T-helper 9 cell (primary cell): Measurements from ENCODE around the gene CALML5.

Experiments
- DNase-seq: peaks from one replicate; pipeline ENCODE4 v3.0.0-alpha.2; 2020

The CALML5 gene

DNA sequence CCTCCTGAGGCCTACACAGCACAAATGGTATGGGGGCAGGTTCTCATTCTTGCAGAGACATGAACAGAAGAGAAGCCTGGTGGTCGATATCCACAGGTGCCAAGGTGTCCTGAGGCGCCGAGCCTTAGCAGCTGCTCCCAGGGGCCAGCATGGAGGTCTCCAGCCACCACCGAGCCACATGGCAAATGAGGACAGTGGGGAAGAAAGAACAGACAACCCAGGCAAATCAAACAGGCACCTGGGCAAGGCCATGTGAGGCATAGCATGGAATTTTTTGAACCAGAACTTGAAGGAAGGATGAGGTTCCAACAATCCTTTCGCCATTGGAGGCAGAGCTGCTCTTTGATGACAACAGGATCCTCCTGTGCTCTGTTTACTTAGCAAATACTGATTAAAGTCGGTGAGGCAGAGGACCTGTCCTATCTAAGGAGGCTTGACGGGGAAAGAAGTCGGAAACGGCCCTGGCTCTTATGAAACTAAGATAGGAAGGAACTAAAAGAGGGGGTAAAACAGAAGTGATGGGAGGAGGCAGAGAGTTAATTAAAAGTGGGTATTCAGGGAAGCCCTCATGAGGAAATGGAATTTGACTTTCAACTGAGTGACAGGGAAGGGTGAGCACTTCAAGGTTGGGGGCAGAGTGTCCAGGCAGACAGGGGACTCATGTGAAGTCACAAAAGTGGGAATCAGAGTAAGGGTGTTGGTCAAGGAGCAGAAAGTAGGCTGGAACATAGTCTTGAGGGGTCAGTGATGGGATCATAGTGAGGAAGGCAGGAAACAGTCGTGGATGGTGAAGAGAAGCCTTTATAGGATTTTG lies 16.8 kb upstream of the CALML5 start:
- DNase-seq = no peak

DNA sequence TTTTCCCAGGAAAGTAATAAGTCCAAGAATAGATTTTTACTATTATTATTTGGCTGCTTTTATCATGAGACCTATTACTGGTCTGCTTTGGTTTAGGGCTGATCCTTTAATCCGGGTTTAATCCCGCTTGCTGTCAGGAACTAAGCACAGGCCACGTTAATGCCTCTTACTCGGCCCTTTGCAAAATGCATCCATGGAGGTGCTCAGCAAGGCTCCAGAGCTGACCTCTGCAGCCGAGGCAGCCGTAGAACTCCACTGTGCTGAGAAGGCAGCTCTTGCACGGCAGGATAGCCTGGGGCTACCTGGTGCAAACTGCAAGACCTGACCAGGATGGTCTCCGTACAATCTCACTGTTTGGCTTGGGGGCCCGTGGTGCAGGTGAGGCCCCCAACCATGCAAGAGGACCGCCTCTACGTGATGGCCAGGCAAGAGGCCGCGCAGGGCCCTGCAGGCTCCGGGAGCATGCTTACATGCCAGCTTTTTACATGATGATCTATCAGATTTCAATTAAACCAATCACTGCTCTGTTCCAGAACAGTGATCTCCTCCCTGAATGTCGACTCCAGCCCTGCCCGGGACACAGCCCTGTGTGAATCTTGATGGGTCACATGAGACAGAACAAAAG lies 15.0 kb upstream of the CALML5 start:
- DNase-seq = no peak

DNA sequence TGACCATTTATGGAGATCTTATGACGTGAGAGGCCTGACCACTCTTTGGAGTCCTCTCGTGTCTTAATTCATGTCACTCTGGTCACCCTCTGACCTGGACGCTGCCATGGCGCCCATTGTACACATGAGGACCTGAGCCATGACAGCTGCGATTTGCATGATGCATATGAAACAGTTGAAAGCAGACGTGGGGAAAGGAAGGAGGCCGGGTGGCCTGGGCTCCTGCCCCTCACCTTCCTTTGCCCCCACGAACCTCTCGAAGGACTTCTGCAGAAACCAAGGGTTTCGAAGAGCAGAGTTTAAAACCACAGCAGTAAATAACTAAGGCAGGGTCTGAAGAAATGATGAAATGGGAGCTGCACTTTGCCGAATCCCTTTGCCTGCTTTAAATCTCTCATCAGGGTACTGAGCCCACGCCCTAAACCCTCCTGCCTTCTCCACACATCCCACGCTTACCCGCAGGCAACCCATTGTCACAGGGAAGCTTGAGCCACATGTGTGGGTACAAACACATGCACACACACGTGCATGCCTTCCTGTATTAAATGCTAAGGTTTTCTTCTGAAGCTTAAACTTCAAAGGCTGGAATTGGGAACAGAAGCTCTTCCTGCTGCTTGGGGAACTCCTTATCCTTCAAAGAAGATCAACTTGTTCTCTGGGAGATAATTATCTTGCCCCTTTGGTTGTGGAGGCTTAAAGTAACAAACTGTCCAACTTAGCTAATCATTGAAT lies 13.7 kb upstream of the CALML5 start:
- no peak for DNase-seq

DNA sequence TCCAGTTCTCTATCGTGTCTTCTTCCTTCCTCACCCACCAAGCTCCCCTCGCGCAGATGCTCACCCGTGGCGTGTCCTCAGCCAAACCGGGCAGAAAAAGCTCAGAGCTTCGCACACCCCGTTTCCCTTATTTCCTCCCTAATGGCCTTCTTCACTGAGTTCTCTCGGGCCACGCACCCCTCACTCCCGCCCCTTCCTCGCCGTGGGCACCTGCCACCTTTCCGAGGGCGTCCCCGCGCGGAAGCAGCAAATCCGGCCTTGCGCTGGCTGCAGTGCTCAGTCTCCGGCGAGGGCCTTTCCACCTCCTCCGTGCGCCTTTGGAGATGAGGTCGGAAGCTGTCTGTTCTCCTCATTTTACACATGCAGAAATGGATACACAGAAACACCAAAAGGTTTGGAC lies 13.0 kb upstream of the CALML5 start:
- no peak for DNase-seq

DNA sequence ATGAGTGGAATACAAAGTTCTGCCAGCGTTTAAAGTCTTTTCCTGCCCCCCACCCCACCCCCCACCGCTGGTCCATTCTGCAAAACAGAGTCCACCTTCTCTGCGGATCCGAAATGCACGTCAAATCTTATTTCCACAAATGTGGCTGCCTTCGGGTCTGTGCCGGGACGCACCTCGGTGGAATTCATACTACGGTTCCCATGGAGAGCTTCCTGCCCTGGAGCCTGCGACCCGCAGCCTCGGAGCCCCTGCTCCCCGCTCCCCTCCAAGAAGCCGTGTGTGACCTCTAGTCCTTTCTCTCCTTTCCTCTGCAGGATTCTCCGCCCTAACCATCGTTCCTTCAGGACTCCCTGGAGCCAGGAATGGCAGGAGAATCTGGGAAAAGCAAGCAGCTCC lies 12.5 kb upstream of the CALML5 start:
- no peak for DNase-seq

DNA sequence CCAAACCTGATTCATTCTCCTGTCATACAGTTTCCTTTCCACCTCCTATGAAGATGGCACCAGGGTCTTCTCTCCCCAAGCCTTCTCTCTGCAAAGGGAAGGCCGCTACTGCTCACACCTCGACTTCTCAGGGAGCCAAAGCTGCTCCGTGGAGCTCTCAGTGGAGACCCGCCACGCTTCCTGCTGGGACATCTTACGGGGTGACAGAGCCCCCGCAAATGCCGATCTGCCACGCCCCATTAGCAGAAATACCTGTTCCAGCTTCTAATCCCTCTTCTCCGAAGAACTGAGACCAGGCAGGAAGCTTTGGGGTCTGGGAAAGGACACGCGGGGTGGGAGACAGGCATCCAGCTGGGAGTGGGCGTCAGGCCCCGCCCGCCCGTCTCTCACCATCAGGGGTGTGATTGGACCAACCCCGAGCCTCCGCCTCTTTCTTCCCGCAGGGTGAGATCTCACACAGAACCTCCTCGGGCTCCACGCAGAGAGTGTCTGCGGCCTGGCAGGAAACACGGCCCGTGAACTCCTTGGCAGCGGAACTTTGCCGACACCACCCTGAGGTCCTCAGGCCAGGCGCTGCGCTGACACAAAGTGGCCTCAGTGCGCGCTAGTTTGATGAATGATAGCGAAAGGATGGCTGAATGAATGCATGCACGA lies 12.0 kb upstream of the CALML5 start:
- no peak for DNase-seq

DNA sequence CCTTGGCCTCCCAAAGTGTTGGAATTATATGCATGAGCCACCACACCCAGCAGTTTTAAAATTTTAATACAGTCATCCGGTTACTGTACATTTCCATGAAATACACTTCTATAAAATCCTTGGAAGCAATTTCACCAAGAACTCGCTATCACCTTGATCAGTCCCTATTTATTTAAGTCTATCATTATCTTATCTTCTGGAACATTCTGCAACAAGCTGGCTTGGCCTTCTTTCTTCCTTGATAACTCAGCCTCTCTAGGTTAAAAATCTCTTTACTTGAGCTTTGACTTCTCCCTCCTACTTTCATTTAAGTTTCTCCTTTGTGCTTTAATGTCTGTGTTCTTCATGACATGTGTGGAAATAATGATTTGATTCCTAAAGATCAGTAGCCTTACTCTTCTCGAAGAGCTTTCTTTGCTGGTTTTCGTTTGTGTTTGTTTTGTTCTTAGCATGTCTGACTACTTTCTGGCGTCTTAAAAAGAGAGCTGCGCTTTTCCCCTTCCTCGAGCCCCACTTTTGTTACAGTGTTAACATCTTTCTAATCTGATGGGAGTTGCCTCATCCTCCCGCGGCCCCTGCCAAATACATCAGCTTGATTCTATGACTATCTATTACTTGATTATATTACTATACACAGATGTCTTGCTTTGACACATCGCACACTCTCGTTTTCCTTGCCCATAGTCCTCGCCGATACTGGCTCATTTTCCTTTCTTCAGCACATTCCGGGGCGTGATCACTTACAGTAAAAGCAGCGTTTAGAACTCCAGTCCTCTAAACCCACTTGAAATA lies 11.1 kb upstream of the CALML5 start:
- DNase-seq = no peak

DNA sequence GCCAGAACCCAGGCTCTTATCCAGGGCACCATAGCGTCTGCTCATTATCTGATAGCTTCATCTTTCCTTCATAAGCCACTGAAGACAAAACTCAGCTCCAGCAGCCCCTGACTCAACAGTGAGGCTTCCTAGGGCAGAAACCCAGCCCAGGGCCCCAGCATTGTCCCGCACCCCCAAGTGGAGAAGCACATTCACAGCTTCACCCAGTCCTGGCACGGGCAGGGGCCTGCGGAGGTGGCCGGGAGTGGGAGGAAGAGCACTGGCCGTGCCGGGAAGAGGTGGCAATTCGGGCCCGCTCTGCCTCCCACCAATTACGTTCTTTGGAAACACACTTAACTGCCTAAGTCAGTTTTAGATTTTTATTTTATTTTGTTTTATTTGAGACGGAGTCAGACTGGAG lies 10.3 kb upstream of the CALML5 start:
- DNase-seq = no peak

DNA sequence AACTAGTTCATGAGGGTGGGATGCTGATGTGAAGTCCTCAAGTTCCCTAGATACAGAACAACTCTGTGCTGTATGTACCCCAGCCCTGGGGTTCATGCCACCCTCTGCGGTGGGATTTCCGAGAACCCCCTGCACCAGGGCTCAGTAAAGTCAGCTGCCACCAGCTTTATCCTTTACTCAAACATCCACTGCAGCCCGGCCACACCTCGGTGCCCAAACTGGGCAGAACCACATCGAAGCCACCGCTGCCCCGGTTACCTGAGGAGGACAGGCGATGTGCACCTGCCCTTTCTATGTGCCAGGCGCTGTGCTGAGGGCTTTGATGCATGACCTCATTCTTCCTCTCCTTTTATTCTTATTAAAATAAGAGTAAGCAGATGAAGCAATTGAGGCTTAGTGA lies 9.9 kb upstream of the CALML5 start:
- no peak for DNase-seq

DNA sequence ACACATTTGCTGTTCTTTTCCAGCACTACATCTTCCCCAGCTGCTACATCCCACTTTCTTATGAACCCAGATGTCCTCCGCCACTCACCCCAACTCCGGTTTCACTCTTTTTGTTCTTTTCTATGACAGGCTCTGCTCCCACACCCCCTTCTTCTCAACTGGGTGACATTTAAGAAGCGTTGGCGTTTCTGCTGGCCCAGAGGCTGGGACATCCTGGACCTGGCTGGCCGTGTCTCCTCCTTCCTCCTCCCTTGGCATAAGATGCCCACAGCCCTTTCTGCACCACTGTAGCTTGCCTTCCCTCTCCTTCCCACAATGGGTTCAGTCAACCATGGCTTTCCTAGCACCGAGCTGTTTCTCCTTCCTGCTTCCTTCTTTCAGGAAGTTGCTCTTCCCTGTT lies 9.4 kb upstream of the CALML5 start:
- DNase-seq = no peak

DNA sequence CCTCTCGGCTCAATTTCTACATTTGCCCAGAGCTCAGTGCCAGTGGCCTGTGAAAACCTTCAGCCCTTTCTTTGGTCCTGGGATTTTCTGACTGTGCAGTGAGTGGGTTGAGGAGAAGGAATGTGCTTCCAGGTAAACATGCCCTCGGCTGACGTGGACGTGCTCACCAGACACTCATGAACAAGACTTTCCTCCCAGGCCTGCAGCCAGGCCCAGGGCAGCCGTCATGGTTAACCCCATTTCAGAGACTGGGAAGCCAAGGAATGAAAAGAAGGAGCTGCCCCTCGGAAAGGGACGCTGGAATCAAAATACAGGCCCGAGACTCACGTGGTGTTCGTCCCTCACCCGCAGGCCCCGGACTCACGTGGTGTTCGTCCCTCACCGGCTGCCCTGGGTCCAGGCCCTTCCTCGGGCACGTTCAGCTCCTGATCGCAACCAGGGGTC lies 8.8 kb upstream of the CALML5 start:
- no peak for DNase-seq

DNA sequence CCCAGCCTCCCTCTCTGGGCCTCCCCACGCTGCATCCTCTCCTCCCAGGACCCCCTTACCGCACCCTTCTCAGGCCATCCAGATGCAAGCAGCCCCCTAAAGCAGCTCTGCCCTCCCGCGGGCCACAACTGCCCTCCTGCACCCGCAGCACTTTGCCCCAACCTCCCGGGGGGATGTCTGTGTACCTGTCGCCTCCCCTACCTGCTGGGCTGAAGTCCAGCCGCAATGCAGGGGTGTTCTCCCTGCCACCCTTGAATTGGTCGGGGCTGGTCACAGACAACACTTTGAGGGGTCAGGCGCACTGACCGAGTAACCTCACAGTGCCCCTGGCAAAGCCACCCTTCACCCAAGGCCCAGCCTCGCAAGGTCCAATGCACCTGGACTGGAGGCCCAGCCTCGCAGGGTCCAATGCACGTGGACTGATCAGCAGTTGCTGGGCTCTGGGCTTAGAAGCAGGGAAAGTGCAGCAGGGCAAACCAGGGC lies 8.3 kb upstream of the CALML5 start:
- DNase-seq = no peak

DNA sequence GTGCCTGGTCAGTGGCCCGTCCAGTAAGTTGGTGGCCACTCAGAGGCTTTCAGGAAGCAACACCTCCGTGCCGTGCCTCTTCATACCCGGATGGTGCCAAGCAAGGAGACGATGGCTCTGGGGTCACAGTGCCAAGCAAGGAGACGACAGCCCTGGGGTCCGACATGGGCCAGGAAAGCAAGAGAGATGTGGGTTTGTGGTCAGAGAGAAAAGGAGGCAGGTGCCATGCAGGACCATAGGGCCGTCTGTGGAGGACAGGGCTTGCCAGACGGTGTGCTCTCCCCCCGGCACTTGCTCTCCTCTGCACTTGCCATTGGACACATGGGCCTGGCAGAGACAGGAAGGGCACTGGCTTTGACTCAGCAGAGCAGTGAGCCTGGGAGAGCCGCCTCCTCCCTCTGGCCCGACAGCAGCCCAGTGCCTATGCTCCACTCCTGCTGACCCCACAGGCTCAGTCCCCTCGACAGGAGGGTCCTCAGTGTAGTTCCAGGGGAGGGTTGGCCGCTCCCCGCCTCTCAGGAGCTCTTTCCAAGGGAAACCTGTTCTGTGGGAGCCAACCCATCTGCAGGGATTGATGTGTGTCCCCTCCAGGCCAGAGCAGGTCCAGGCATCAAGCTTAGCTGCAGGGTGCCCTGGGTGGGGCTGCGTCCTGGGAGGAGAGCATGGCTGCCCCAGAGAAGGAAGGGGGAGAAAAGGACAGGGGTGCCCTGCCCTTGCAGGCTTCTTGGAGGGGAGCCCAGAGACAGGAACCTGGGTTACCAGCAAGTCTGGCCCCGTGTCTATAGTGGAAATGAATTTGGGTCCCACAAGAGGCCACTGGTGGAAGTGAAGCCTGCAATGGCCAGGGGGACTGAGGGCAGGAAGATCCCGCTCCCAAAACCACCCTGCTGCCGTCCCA lies 7.6 kb upstream of the CALML5 start:
- DNase-seq = no peak

DNA sequence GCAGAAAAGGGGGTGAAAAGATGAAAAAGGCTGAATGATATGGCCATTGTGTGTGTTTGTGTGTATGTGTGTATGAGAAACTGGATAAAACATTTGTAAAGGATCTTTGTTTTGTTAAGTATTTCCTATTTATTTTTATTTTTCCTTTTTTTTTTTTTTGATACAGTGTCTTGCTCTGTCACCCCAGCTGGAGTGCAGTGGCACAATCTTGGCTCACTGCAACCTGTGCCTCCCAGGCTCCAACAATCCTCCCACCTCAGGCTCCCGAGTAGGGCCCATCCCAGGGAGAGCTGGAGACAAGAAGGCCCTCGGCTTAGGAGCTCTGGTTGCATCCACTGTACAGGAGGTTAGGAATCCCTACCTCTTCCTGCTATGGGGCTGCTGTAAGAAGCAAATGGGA lies 6.9 kb upstream of the CALML5 start:
- DNase-seq = no peak

DNA sequence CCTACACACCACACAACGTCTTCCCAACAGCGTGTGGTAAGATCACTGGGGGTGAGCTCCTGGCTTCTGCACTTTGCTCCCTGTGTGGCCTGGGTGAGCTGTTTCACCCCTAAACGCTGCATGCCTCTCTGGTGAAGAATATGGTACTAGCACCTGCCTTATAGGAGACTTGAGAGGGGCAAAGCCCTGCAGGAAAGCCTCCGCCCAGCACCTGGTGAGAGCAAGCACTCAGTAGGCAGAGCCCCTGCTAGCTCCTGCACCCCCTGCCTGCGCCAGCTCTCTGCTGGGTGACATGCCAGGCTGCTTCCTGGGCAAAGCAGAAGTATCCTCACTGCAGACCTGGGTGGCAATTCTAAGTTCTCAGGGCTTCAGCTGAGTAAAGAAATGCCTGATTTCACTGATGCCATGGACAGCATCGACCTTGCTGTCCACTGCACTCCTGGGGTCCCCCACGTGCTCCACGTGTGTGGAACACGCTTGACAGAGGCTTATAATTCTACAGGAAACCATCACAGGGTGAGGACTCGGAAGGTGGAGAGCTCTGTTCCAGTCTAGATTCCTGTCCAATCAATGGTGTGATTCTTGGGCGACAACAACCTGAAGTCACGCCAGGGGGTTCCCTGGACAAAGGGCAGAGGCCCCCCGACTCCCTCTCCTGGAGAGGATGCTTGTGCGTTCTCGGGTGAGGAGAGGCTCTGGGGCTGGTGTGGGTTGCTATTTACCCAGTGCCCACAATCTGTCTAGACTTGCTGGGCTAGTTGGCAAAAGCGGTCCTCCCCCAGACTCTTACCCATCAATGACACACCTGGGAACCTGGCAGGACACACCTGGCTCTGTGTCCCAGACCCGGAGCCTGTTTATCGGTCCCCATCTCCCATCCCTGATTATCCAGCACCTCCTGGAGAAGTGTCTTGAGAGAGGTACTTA lies 5.0 kb upstream of the CALML5 start:
- DNase-seq = no peak

DNA sequence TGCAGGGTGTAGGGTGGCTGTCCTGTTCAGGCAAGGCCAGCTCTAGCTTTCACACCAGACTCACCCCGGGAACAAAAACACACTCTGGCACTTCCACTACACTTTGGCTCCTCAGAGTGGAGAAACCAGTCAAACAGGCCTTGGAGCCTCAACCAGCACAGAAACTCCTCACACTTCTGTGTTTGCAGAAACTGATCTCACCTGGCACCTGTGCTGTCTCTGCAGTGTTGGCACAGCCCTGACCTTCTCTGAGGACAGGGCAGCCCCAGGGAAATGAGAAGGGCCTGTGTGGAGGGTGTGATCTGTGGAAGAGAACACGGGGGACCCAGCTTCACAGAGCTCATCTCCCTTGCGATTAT lies 4.1 kb upstream of the CALML5 start:
- no peak for DNase-seq

DNA sequence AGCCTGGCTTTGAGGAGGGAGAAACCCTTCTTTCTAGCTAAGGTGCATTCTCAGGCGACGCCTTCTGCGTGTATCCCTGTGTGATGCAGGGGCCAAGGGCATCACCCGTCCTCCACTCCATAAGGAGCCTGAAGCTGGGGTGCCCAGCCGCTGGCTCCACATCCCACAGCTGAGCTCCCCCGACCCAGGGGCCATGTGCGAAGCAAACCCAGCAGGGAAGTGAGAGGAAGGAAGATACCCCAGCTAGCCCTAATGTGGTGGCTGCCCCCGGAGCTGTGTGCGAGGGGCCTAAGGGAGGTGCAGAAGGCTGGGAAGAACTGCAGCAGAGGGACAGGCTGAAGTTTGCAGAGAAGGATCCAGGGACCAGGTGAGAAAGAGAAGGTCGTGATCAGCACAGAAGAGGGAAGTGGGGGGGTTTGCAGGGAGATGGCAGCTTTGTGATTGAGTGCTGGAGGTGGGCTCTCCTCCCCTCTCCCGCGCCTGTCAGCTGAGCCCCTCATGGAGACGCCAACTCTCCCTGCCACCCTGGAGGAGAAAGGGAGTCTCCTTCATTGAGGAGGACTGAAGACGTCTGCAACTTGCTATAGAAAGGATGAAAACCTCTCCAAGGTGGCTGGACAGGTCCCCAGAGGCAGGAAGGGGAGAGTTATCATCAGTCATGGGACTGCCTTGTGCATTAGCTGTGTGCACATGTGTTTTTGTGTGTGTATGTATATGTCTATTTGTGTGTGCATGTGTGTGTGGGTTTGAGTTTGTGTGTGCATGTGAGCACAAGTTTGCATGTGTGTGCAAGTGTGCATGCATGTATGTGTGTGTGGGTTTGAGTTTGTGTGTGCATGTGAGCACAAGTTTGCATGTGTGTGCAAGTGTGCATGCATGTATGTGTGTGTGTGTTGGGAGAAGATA lies 3.5 kb upstream of the CALML5 start:
- DNase-seq = no peak

DNA sequence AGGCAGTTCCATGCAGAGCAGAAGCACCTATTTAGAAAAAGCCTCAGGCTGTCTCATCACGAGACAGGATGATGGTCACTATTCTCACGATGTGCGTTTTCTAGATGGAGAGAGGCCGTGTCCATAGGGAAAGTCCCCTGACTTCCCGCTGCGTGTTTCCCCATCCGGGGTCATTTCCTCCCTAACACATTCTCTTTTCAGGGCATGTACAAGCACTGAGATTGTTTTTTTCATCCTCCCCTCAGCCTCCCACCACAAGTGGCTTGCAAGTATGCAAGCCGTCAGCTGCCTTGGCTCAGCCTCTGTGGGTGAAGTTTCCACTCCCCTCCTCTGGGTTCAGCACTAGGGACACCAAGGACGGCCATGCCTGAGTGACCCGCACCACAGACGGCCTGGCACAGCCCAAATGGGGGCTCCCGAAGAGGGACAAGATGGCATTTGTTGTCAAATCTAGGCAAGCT lies 2.7 kb upstream of the CALML5 start:
- DNase-seq = no peak

DNA sequence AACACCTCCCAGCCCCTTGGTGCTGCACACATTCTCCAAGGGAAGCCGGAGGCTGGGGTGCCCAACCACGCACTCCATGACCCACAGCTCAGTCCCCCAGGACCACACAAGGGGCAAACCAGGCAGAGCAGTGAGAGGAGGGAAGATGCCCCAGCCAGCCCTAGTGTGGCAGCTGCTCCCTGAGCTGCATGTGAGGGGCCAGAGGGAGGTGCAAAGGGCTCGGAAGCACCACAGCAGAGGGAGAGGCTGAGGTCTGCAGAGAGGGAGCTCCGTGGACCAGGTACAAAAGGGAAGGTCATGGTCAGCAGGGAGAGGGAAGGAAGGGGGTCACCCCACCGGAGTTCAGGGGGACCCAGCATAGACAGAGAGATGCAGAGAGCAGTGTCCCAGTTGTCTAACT lies 1.5 kb upstream of the CALML5 start:
- DNase-seq = no peak
